Immature natural killer cell (primary cell): ENCODE measurements around the gene PKP4. TPM values are rescaled to one million over a fixed set of nuclear protein-coding genes. Genes with fewer than 3 reads are reported as not detected.
"Not testable (repeated sequence)": the region's sequence is repeated elsewhere in the genome, so short reads cannot be mapped to it uniquely, and the experiment has no call there.

Experiments used
- DNase-seq, 3 donors: peaks; one replicate each; pipeline ENCODE4 v3.0.0; 2022; ENCODE audit warnings: mixed read lengths in 1 of 3
- H3K27ac Mint-ChIP-seq, 6 donors: one replicate each; pipeline ENCODE4 v1.8.0; 2020; ENCODE audit warnings: mixed read lengths in 6 of 6, mild to moderate bottlenecking in 5 of 6, inconsistent platforms in 4 of 6, moderate library complexity in 3 of 6
- H3K27me3 Mint-ChIP-seq, 3 donors: one replicate each; pipeline ENCODE4 v1.8.0; 2020 to 2021; ENCODE audit warnings: low read depth in 3 of 3, mild to moderate bottlenecking in 3 of 3, mixed read lengths in 3 of 3, moderate library complexity in 3 of 3, inconsistent platforms in 1 of 3
- H3K36me3 Mint-ChIP-seq, 3 donors: one replicate each; pipeline ENCODE4 v1.8.0; 2020; ENCODE audit warnings: mixed read lengths in 3 of 3, inconsistent platforms in 2 of 3, mild to moderate bottlenecking in 2 of 3
- H3K4me1 Mint-ChIP-seq, 2 donors: one replicate each; pipeline ENCODE4 v1.8.0; 2020; ENCODE audit warnings: inconsistent platforms in 2 of 2, mild to moderate bottlenecking in 2 of 2, mixed read lengths in 2 of 2, moderate library complexity in 1 of 2
- H3K4me3 Mint-ChIP-seq, 5 donors: one replicate each; pipeline ENCODE4 v1.8.0; 2020; ENCODE audit warnings: mild to moderate bottlenecking in 5 of 5, mixed read lengths in 5 of 5, inconsistent platforms in 3 of 5, moderate library complexity in 3 of 5
- H3K9me3 Mint-ChIP-seq, 6 donors: one replicate each; pipeline ENCODE4 v1.8.0; 2020; ENCODE audit warnings: mild to moderate bottlenecking in 6 of 6, mixed read lengths in 6 of 6, inconsistent platforms in 4 of 6, moderate library complexity in 3 of 6
- polyA plus RNA-seq, 3 donors: library from polyadenylated mRNA; unstranded; fragments of 300-500 nt; fragmentation: Illumina TruSeq; gene quantifications; one replicate each; pipeline ENCODE4 v1.2.3, GENCODE V29; 2021

PKP4 gene
- polyA plus RNA-seq, 3 donors from 2014 or later: 0.13 to 1.7 (median 0.47) TPM

DNA sequence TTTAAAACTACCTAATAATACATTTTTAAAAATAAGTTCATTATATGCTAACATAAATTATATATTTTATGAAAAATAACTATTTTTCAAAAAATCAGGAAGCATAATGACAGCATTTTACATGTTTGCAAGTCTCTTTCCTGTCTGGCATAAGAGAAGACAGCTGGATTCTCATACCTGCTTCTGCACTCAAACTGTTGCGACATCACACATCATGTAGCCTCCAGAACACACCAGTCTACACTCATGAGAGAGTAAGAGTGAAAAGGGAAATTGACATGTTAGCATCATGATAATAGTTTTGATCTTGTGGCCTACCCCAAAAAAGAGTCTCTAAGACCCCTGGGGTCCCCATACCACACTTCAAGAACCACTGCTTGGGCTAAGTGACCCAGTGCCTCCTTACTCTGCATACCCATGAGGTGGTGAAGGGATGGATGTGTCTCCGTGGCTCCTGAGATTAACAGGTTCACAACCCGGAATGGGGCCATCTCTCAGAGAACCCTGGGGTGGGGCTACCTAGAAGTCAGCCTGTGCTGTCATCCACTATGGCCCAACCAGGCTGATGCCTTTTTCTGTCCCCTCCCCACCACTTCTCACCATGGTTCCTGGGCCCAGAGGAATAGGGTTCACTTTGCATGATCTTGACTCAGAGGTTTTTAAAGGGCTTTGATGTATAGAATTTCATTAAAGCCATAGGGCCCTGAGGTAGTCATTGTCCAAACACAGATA, 235.8 kb downstream of the PKP4 start:
- H3K4me3 Mint-ChIP-seq: no peak overlapping the region
- no peaks in the 10 kb centered on the region for H3K4me1 Mint-ChIP-seq
- peaks cover 1 to 4% (median 4%) of the 10 kb centered on the region in 3 donors for H3K27me3 Mint-ChIP-seq
- DNase-seq: no peak
- H3K36me3 Mint-ChIP-seq: no peaks in the 10 kb centered on the region
- H3K27ac Mint-ChIP-seq: no peak overlapping the region
- H3K9me3 Mint-ChIP-seq: peaks cover 0 to 4% (median 0%) of the 10 kb centered on the region in 6 donors

DNA sequence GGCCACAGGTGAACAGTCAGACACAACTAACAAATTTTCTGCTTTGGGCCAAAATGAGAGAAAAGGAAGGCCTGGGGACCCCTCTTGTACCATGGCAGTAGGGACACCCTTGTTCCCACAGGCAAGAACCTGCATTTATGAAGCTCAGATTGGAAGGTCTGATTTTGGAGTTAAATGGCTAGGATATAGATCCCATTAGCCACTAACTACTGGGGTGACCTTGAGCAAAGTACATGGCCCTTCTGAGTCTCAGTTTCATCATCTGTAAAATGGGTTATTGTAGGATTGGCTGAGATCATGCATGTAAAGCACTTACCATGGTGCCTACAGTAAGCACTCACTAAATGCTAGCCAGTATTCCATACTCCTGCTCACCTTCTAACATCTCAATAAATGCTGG, 236.7 kb downstream of the PKP4 start:
- Mint-ChIP-seq H3K36me3 (no peaks in the 10 kb centered on the region), H3K27me3 (peaks cover 4% of the 10 kb centered on the region in 3 donors), H3K27ac (no peak overlapping the region), H3K4me3 (no peak overlapping the region), H3K9me3 (peaks cover 0 to 4% (median 0%) of the 10 kb centered on the region in 6 donors), H3K4me1 (no peaks in the 10 kb centered on the region)
- DNase-seq: no peak

GRCh38 chr2:158695305-158695704, 238.6 kb downstream of the PKP4 start:
- no peak for DNase-seq
- H3K27me3 Mint-ChIP-seq: peaks cover 0 to 4% (median 4%) of the 10 kb centered on the region in 3 donors
- H3K9me3 Mint-ChIP-seq: peaks cover 0 to 8% (median 0%) of the 10 kb centered on the region in 6 donors
- no peak overlapping the region for H3K4me3 Mint-ChIP-seq
- no peak overlapping the region for H3K27ac Mint-ChIP-seq
- H3K4me1 Mint-ChIP-seq: no peaks in the 10 kb centered on the region
- no peaks in the 10 kb centered on the region for H3K36me3 Mint-ChIP-seq

DNA sequence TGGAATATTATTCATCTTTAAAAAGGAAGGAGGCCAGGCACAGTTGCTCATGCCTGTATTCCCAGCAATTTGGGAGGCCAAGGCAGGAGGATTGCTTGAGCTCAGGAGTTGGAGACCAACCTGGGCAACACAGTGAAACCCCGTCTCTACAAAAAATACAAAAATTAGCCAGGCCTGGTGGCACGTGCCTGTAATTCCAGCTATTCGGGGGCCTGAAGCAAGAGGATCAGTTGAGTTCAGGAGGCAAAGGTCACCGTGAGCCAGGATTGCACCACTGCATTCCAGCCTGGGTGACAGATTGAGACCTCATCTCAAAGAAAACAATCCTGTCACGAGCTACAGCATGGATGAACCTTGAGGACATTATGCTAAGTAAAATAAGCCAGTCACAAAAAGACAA, 239.0 kb downstream of the PKP4 start:
- not testable (repeated sequence) for H3K4me3 Mint-ChIP-seq, H3K36me3 Mint-ChIP-seq, H3K4me1 Mint-ChIP-seq, H3K9me3 Mint-ChIP-seq, DNase-seq, H3K27ac Mint-ChIP-seq, H3K27me3 Mint-ChIP-seq

- Mint-ChIP-seq H3K36me3 (no peaks in the 10 kb centered on the region), H3K27ac (no peak overlapping the region), H3K4me1 (no peaks in the 10 kb centered on the region), H3K27me3 (peaks cover 2 to 5% (median 4%) of the 10 kb centered on the region in 3 donors), H3K9me3 (peaks cover 0 to 4% (median 0%) of the 10 kb centered on the region in 6 donors), H3K4me3 (no peak overlapping the region)
- no peak for DNase-seq
Observed at GRCh38 chr2:158699323-158699722, 242.6 kb downstream of the PKP4 start.

- no peak for DNase-seq
- Mint-ChIP-seq H3K27ac (no peak overlapping the region), H3K36me3 (no peaks in the 10 kb centered on the region), H3K4me3 (no peak overlapping the region), H3K9me3 (peaks cover 0 to 8% (median 0%) of the 10 kb centered on the region in 6 donors), H3K27me3 (peaks cover 2 to 5% (median 4%) of the 10 kb centered on the region in 3 donors), H3K4me1 (no peaks in the 10 kb centered on the region)
Observed at GRCh38 chr2:158701101-158701500, 244.3 kb downstream of the PKP4 start.

DNA sequence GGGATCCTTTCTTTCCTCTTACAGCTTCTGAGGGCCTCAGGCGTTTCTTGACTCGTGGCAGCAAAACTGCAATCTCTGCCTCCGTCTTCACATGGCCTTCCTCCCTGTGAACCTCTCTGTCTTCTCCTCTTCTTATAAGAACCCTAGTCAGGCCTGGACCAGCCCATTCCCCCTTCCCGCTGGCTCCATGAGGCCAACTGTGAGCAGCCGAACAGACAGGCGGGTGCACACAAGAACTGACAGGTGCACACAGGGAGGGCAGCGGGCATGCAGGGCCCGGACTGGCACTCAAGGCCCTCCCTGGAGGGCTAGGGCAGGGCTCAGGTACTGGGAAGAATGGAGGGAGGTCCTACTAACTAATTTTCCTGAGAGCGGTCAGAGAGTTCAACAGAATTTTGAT, 246.0 kb downstream of the PKP4 start:
- DNase-seq: no peak
- Mint-ChIP-seq H3K27ac (no peak overlapping the region), H3K4me3 (no peak overlapping the region), H3K4me1 (no peaks in the 10 kb centered on the region), H3K36me3 (no peaks in the 10 kb centered on the region), H3K9me3 (peaks cover 0 to 8% (median 0%) of the 10 kb centered on the region in 6 donors), H3K27me3 (peaks cover 2 to 5% (median 2%) of the 10 kb centered on the region in 3 donors)

- not testable (repeated sequence) for DNase-seq, H3K27ac Mint-ChIP-seq, H3K4me3 Mint-ChIP-seq, H3K36me3 Mint-ChIP-seq, H3K4me1 Mint-ChIP-seq, H3K27me3 Mint-ChIP-seq, H3K9me3 Mint-ChIP-seq
Observed at GRCh38 chr2:158704724-158705465, 248.1 kb downstream of the PKP4 start.

- H3K4me3 Mint-ChIP-seq: no peak overlapping the region
- H3K27ac Mint-ChIP-seq: no peak overlapping the region
- H3K36me3 Mint-ChIP-seq: no peaks in the 10 kb centered on the region
- DNase-seq: no peak
- peaks cover 0 to 2% (median 0%) of the 10 kb centered on the region in 6 donors for H3K9me3 Mint-ChIP-seq
- H3K4me1 Mint-ChIP-seq: no peaks in the 10 kb centered on the region
- H3K27me3 Mint-ChIP-seq: peaks cover 2 to 5% (median 2%) of the 10 kb centered on the region in 3 donors
Observed at GRCh38 chr2:158712791-158713522, 256.2 kb downstream of the PKP4 start.

GRCh38 chr2:158713523-158714138, 256.9 kb downstream of the PKP4 start:
- no peaks in the 10 kb centered on the region for H3K36me3 Mint-ChIP-seq
- peaks cover 0 to 2% (median 0%) of the 10 kb centered on the region in 6 donors for H3K9me3 Mint-ChIP-seq
- H3K4me1 Mint-ChIP-seq: no peaks in the 10 kb centered on the region
- no peak for DNase-seq
- H3K27me3 Mint-ChIP-seq: peaks cover 2 to 5% (median 2%) of the 10 kb centered on the region in 3 donors
- H3K4me3 Mint-ChIP-seq: no peak overlapping the region
- H3K27ac Mint-ChIP-seq: no peak overlapping the region

GRCh38 chr2:158714420-158714819, 257.7 kb downstream of the PKP4 start:
- H3K4me3 Mint-ChIP-seq: no peak overlapping the region
- no peak for DNase-seq
- peaks cover 0 to 2% (median 0%) of the 10 kb centered on the region in 6 donors for H3K9me3 Mint-ChIP-seq
- H3K4me1 Mint-ChIP-seq: no peaks in the 10 kb centered on the region
- peaks cover 2 to 3% (median 2%) of the 10 kb centered on the region in 3 donors for H3K27me3 Mint-ChIP-seq
- no peaks in the 10 kb centered on the region for H3K36me3 Mint-ChIP-seq
- no peak overlapping the region for H3K27ac Mint-ChIP-seq

DNA sequence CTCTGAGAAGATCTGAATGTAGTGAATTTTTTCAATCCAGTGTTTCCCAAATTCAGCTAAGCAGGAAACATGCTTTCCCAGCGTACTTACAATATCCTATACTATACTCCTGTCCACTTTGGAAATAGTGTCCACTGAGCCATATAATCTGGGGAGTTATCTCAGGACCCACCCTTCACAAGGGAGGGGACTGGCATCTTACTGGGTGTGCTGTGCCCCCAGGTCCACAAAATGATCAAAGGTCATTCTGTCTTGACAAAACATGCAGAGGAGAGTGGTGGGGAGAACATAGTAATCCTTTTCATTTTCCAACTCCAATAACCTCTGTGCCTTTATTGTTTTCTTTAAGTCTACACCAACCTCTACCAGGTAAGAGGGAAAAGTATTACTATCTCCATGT, 258.6 kb downstream of the PKP4 start:
- Mint-ChIP-seq H3K4me1 (no peaks in the 10 kb centered on the region), H3K27ac (no peak overlapping the region), H3K27me3 (peaks cover 2 to 3% (median 3%) of the 10 kb centered on the region in 3 donors), H3K9me3 (peaks cover 0 to 2% (median 0%) of the 10 kb centered on the region in 6 donors), H3K4me3 (no peak overlapping the region), H3K36me3 (no peaks in the 10 kb centered on the region)
- no peak for DNase-seq

DNA sequence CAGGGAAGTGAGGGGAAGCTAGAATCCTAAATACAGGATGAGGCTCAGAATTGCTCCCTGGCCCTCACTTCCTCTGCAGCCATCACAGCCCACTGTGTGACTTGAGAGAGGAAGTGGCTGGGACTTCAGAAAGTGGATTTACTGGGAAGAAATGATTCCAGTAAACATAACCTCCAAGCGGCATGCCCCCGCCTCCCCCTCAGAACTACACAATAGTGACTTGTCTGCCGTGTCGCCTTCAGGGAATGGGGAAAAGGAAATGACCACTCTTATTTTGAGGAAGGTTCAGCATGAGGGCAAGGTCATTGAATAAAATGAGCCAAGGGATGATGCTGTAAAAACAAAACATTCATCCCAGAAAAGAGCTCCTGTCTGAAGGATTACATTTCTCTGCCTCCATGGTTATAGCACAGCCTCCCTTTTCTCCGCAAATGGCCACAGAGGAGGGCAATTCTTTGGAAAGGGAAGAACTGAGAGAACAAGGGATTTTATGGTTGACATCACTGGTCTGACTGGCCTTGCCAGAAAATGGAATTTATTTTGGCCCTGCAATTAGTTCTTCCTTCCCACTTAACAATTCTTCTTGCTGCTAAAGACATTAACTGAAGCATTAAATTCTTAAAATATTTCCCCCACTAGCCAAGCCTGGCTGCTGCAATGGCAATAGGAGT, 259.5 kb downstream of the PKP4 start:
- Mint-ChIP-seq H3K4me1 (no peaks in the 10 kb centered on the region), H3K36me3 (no peaks in the 10 kb centered on the region), H3K9me3 (peaks cover 0 to 2% (median 0%) of the 10 kb centered on the region in 6 donors), H3K27me3 (peaks cover 3 to 4% (median 3%) of the 10 kb centered on the region in 3 donors), H3K27ac (no peak overlapping the region), H3K4me3 (no peak overlapping the region)
- DNase-seq: no peak
